Esophagus muscularis mucosa (tissue), 3 donors: ENCODE data around the gene CGB7.

Experiments used
- POLR2A ChIP-seq: fragments of 450-650 bp; IDR thresholded peaks from one replicate; pipeline ENCODE4 v1.6.1; 2017; ENCODE audit warnings: antibody characterized with exemption, moderate library complexity, mild to moderate bottlenecking, low read depth
- TF ChIP-seq, protein P1 (sequence below), 3 experiments: fragments of 200-600 bp in 2 of 3; fragments of 450-650 bp in 1 of 3; sonication (generic) in 2 of 3; IDR thresholded peaks; one replicate each; pipeline ENCODE4 v1.5.1; 2017 to 2019; ENCODE audit warnings: antibody characterized with exemption in 3 of 3, mild to moderate bottlenecking in 2 of 3, moderate library complexity in 1 of 3

DNA sequence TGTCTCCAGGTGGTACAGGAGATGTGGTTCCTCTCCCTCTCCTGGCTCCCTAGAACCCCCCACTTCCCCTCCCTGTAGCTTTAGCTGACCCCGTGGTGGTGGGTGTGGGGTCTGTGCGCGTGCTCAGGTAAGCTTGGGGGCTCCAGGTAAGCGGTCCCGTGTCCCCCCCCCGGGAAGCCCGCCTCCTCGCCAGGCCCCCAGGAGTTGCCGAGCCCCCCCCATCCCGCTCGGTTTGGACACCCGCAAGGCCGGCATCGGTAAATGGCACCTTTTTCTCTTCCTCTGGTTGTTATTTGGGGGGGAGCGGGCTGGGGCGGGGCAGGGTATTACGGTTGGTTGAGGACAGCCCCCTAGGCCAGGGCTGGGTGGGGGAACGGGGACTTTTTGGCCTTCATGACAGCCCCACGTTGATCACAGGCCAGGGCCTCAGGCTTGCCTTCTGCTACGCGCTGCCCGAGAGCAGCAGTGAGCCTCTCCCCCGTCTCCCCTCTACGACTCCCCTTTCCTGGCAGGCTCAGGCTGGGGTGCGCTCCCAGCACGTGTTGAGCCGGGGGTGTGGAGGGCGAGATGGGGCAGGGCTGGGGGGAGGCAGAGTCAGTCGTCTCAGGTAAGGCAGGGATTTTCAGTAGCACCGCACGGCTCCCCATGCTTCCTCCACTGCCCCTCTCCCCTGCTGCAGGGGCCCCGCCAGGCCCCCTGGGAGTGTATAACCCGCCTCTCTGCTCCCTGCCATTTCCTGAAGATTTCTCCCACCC is 46.0 kb upstream of the CGB7 start:
- TF ChIP-seq, protein P1, sequence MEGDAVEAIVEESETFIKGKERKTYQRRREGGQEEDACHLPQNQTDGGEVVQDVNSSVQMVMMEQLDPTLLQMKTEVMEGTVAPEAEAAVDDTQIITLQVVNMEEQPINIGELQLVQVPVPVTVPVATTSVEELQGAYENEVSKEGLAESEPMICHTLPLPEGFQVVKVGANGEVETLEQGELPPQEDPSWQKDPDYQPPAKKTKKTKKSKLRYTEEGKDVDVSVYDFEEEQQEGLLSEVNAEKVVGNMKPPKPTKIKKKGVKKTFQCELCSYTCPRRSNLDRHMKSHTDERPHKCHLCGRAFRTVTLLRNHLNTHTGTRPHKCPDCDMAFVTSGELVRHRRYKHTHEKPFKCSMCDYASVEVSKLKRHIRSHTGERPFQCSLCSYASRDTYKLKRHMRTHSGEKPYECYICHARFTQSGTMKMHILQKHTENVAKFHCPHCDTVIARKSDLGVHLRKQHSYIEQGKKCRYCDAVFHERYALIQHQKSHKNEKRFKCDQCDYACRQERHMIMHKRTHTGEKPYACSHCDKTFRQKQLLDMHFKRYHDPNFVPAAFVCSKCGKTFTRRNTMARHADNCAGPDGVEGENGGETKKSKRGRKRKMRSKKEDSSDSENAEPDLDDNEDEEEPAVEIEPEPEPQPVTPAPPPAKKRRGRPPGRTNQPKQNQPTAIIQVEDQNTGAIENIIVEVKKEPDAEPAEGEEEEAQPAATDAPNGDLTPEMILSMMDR (IDR thresholded peaks at IDR 0.05) = no peak
- TF ChIP-seq POLR2A = no peak
